SK-N-SH treated with all-trans-retinoic acid at 6 μM for 48 hours (cell line): ENCODE data around the gene IFNGR1.

Experiments
- ATAC-seq: fragments of 200-7000 bp; cut with Tn5 transposase; 3 replicates; pipeline ENCODE4 v1.9.1; 2020; ENCODE audit warnings: mild to moderate bottlenecking, moderate library complexity
- BACH2 ChIP-seq: fragments of 250-450 bp; sonication (Bioruptor Pico); IDR thresholded peaks from 2 replicates; pipeline ENCODE4 v1.9.0; 2021; ENCODE audit warnings: mild to moderate bottlenecking, borderline replicate concordance
- CSDC2 ChIP-seq: fragments of 250-450 bp; sonication (Bioruptor Pico); IDR thresholded peaks from 2 replicates; pipeline ENCODE4 v1.5.0; 2020; ENCODE audit warnings: mild to moderate bottlenecking, moderate library complexity
- ESRRG ChIP-seq: fragments of 250-450 bp; sonication (Bioruptor Pico); IDR thresholded peaks from 2 replicates; pipeline ENCODE4 v1.6.1; 2021; ENCODE audit warnings: mild to moderate bottlenecking
- GLIS3 ChIP-seq: fragments of 250-450 bp; sonication (Bioruptor Pico); IDR thresholded peaks from 2 replicates; pipeline ENCODE4 v1.5.0; 2020; ENCODE audit warnings: mild to moderate bottlenecking, moderate library complexity
- OSR1 ChIP-seq: fragments of 250-450 bp; sonication (Bioruptor Pico); IDR thresholded peaks from 2 replicates; pipeline ENCODE4 v1.8.0; 2022; ENCODE audit warnings: moderate library complexity, mild to moderate bottlenecking, inconsistent platforms
- PPARA ChIP-seq: fragments of 250-450 bp; sonication (Bioruptor Pico); IDR thresholded peaks from 2 replicates; pipeline ENCODE4 v1.5.0; 2020; ENCODE audit warnings: mild to moderate bottlenecking, borderline replicate concordance
- RARB ChIP-seq: fragments of 250-450 bp; sonication (Bioruptor Pico); IDR thresholded peaks from 2 replicates; pipeline ENCODE4 v1.8.0; 2021; ENCODE audit warnings: mild to moderate bottlenecking, moderate library complexity
- SNAI2 ChIP-seq: fragments of 250-450 bp; sonication (Bioruptor Pico); IDR thresholded peaks from 2 replicates; pipeline ENCODE4 v1.5.0; 2020; ENCODE audit warnings: mild to moderate bottlenecking, moderate library complexity
- TCF4 ChIP-seq: fragments of 250-450 bp; sonication (Bioruptor Pico); IDR thresholded peaks from 2 replicates; pipeline ENCODE4 v1.8.0; 2021; ENCODE audit warnings: mild to moderate bottlenecking, moderate library complexity, borderline replicate concordance
- ZFP3 ChIP-seq: fragments of 250-450 bp; sonication (Bioruptor Pico); IDR thresholded peaks from 2 replicates; pipeline ENCODE4 v1.5.0; 2020; ENCODE audit warnings: mild to moderate bottlenecking, moderate library complexity
- ZFP30 ChIP-seq: fragments of 450-650 bp; formaldehyde crosslinking; IDR thresholded peaks from 2 replicates; pipeline ENCODE4 v1.5.0; 2022; ENCODE audit warnings: mild to moderate bottlenecking, moderate library complexity
- ZNF565 ChIP-seq: fragments of 450-650 bp; formaldehyde crosslinking; conservative IDR thresholded peaks from 2 replicates; pipeline ENCODE4 v1.5.0; 2020; ENCODE audit warnings: low read depth, mild to moderate bottlenecking, moderate library complexity
- ZNF70 ChIP-seq: fragments of 450-650 bp; formaldehyde crosslinking; IDR thresholded peaks from 2 replicates; pipeline ENCODE4 v1.5.0; 2020; ENCODE audit warnings: mild to moderate bottlenecking, moderate library complexity
- ZNF8 ChIP-seq: fragments of 450-650 bp; formaldehyde crosslinking; IDR thresholded peaks from 2 replicates; pipeline ENCODE4 v1.5.0; 2020; ENCODE audit warnings: mild to moderate bottlenecking, moderate library complexity
- TF ChIP-seq, protein P1 (sequence below): fragments of 250-450 bp; sonication (Bioruptor Pico); IDR thresholded peaks from 2 replicates; pipeline ENCODE4 v1.5.1; 2020; ENCODE audit warnings: low read depth, mild to moderate bottlenecking, moderate library complexity
- TF ChIP-seq, protein P2 (sequence below): fragments of 250-450 bp; sonication (Bioruptor Pico); IDR thresholded peaks from 2 replicates; pipeline ENCODE4 v1.5.1; 2021; ENCODE audit warnings: mild to moderate bottlenecking, moderate library complexity
- TF ChIP-seq, protein P3 (sequence below): fragments of 250-450 bp; sonication (Bioruptor Pico); IDR thresholded peaks from 2 replicates; pipeline ENCODE4 v1.8.0; 2020; ENCODE audit warnings: mild to moderate bottlenecking, moderate library complexity, borderline replicate concordance
- TF ChIP-seq, protein P4 (sequence below): fragments of 250-450 bp; sonication (Bioruptor Pico); IDR thresholded peaks from 2 replicates; pipeline ENCODE4 v1.8.0; 2021; ENCODE audit warnings: low read depth, mild to moderate bottlenecking, moderate library complexity, borderline replicate concordance

IFNGR1 gene

DNA sequence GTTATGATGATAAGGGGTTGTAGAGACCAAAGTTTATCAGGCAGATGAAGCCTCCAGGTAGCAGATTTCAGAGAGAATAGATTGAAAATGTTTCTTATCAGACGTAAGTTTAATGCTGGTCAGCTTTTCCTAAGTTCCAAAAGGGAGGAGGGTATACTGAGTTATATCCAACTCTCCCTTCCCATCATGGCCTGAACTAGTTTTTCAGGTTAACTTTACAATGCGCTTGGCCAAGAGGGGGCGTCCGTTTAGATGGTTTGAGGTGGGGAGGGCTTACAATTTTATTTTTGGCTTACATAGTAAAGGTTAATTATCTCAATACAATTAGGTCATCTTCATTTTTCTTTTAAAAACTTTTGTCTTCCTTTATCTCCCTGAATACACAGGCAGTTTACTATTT lies 26.4 kb downstream of the IFNGR1 start (continued):
- TF ChIP-seq, protein P1, sequence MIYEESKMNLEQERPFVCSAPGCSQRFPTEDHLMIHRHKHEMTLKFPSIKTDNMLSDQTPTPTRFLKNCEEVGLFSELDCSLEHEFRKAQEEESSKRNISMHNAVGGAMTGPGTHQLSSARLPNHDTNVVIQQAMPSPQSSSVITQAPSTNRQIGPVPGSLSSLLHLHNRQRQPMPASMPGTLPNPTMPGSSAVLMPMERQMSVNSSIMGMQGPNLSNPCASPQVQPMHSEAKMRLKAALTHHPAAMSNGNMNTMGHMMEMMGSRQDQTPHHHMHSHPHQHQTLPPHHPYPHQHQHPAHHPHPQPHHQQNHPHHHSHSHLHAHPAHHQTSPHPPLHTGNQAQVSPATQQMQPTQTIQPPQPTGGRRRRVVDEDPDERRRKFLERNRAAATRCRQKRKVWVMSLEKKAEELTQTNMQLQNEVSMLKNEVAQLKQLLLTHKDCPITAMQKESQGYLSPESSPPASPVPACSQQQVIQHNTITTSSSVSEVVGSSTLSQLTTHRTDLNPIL = no peak
- TF ChIP-seq ZFP30 (CRISPR knock-in tag) = no peak

DNA sequence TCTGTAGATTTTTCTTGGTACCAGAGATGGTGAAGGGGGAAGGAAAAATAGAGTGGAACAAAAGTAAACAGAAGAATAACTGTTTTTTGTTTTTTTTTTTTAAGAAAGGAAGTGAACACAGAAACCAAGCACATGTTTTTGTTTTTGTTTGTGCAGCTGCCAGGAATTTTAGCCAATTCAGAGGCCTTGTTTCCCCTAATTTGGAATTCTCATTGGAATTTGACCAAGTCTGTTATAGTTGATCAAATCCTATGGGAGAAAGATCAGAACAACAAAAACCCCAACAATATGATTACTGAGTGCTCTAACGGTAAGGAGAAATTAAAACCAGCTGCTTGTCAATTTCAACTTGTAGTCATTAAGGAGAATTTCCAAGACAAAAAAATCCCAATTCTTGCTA lies 27.5 kb downstream of the IFNGR1 start:
- TF ChIP-seq, protein P2, sequence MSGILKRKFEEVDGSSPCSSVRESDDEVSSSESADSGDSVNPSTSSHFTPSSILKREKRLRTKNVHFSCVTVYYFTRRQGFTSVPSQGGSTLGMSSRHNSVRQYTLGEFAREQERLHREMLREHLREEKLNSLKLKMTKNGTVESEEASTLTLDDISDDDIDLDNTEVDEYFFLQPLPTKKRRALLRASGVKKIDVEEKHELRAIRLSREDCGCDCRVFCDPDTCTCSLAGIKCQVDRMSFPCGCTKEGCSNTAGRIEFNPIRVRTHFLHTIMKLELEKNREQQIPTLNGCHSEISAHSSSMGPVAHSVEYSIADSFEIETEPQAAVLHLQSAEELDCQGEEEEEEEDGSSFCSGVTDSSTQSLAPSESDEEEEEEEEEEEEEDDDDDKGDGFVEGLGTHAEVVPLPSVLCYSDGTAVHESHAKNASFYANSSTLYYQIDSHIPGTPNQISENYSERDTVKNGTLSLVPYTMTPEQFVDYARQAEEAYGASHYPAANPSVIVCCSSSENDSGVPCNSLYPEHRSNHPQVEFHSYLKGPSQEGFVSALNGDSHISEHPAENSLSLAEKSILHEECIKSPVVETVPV (CRISPR knock-in tag) = no peak
- TF ChIP-seq BACH2 (CRISPR knock-in tag) (no peak), SNAI2 (no peak), TCF4 (CRISPR knock-in tag) (no peak), ZNF565 (no peak), ZNF8 (CRISPR knock-in tag) (no peak), RARB (no peak), GLIS3 (CRISPR knock-in tag) (no peak)
- TF ChIP-seq, protein P3, sequence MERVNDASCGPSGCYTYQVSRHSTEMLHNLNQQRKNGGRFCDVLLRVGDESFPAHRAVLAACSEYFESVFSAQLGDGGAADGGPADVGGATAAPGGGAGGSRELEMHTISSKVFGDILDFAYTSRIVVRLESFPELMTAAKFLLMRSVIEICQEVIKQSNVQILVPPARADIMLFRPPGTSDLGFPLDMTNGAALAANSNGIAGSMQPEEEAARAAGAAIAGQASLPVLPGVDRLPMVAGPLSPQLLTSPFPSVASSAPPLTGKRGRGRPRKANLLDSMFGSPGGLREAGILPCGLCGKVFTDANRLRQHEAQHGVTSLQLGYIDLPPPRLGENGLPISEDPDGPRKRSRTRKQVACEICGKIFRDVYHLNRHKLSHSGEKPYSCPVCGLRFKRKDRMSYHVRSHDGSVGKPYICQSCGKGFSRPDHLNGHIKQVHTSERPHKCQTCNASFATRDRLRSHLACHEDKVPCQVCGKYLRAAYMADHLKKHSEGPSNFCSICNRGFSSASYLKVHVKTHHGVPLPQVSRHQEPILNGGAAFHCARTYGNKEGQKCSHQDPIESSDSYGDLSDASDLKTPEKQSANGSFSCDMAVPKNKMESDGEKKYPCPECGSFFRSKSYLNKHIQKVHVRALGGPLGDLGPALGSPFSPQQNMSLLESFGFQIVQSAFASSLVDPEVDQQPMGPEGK (CRISPR knock-in tag) = no peak
- TF ChIP-seq, protein P4, sequence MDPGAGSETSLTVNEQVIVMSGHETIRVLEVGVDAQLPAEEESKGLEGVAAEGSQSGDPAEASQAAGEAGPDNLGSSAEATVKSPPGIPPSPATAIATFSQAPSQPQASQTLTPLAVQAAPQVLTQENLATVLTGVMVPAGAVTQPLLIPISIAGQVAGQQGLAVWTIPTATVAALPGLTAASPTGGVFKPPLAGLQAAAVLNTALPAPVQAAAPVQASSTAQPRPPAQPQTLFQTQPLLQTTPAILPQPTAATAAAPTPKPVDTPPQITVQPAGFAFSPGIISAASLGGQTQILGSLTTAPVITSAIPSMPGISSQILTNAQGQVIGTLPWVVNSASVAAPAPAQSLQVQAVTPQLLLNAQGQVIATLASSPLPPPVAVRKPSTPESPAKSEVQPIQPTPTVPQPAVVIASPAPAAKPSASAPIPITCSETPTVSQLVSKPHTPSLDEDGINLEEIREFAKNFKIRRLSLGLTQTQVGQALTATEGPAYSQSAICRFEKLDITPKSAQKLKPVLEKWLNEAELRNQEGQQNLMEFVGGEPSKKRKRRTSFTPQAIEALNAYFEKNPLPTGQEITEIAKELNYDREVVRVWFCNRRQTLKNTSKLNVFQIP (CRISPR knock-in tag) = no peak
- no peak for ATAC-seq

DNA sequence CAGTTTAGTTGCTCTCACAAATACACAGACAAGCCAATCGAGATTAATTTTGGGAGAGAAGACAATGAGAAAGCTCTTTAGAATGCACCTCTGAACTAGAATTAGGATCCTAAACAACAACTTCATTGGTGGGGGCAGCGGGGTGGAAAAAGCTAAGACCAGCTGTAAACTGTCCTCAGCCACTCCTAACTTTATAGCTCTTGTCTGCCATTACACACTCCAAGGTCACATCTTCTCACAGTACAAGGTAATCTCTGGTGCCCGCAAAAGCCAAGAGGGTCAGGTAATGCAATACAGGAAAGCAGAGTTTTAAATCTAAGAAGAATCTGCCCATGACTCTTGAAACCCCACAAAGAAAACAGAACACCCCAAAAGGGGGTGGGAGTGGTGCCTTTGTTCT lies 27.9 kb downstream of the IFNGR1 start:
- ATAC-seq = no peak
- TF ChIP-seq, protein P2 (CRISPR knock-in tag) = no peak
- no peak for TF ChIP-seq ZFP30 (CRISPR knock-in tag)
- no peak for TF ChIP-seq CSDC2 (CRISPR knock-in tag)
- TF ChIP-seq, protein P4 (CRISPR knock-in tag) = no peak
- no peak for TF ChIP-seq TCF4 (CRISPR knock-in tag)
- no peak for TF ChIP-seq ZFP3

DNA sequence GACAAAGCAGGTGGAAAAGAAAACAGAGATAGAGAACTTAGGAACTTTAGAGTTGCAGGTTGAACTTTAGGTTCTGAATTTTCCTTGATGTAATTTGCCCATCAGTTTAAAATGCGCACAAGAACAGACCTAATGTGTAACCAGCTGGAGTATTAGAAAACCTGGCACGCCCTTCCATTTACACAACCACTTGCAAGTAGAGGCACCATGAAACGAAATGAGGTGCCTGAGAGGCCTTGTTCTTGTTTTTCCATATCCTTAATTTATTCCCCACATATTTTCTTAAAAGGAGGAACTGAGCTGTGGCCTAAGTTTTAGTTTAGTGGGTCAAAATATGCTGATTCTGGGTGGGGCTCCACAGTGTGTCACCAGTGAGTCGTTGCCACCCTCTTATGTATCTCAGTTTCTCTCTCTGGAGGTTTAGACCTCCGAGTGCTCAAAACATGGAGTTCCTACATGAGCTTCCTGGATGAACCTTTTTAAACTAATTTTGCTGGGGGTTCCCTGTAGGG lies 28.5 kb downstream of the IFNGR1 start:
- no peak for ATAC-seq

More for the DNA sequence above, 28.5 kb downstream of the IFNGR1 start:
- TF ChIP-seq CSDC2 (CRISPR knock-in tag) (no peak), TCF4 (CRISPR knock-in tag) (no peak), ESRRG (no peak), PPARA (no peak), RARB (no peak), ZNF70 (CRISPR knock-in tag) (no peak), OSR1 (CRISPR knock-in tag) (no peak)
- TF ChIP-seq, protein P1 = no peak
- TF ChIP-seq, all 23 proteins: peak for 0
